ENCODE data around the gene TAAR2.
"Not testable (repeated sequence)": the region's sequence is repeated elsewhere in the genome, so short reads cannot be mapped to it uniquely, and the experiment has no call there.

GRCh38 chr6:132635288-132635687, 11.2 kb upstream of the TAAR2 start:
- TF ChIP-seq EZH2 (IDR thresholded peaks at IDR 0.05; ENCODE audit: borderline replicate concordance, insufficient read depth, low read depth, low read length, poor library complexity, severe bottlenecking); CTCF (IDR thresholded peaks at IDR 0.05): not testable (repeated sequence)

Measured in B cell (primary cell).